HK-2 (cell line): Measurements from ENCODE around the gene LRRC31.

Source experiments
- DNase-seq: peaks from one replicate; pipeline ENCODE4 v3.0.0-alpha.2; 2018; ENCODE audit not compliant: unreplicated experiment

Gene LRRC31

GRCh38 chr3:169869484-169870220 lies at the start of gene LRRC31:
TSS of gene LRRC31 (minus strand) at chr3:169869935. CDS start at chr3:169869807, 128 bp downstream.
- no peak for DNase-seq

DNA sequence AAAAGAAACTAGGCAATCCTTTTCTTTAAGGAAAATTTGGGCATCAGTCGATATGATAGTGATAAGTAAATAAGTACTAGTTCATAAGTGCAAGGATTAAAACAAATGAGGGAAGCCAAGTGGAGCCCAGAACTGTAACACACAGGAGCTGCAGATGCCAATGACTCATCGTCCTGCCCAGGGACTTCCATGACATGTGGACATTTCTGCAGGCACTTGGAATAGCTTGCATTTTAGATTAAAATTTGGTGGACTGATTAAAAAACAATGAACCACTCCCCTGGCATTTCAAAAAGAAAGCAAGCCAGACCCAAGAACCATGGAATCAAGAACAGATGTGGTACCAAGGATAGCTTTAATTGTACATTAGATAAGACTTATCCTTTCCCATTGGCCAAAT lies 44.6 kb upstream of the LRRC31 start:
- DNase-seq: no peak

DNA sequence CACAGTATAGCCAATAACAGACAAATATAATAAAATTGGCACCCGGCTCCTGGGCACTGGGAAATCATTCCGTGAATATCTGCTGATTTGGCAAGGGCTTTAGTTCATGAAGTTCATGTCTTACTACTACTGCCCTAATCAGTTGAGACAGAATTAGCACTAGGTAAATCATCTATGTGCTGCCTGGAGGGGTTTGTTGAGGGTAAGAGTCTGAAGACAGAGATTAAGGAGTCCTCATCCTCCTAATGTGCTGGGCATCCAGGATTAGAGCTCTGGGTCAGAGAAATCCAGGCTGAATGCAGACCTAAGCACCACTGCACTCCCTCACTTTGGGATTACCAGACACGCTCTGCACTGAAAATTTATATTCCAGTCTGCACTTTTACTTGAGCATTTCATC lies 43.6 kb upstream of the LRRC31 start:
- DNase-seq: no peak

GRCh38 chr3:169911272-169911671 lies 41.5 kb upstream of the LRRC31 start, which contains the start of gene SAMD7:
TSS of gene SAMD7 (plus strand) at chr3:169911572. CDS start at chr3:169919499, 7,927 bp downstream.
- DNase-seq: no peak

DNA sequence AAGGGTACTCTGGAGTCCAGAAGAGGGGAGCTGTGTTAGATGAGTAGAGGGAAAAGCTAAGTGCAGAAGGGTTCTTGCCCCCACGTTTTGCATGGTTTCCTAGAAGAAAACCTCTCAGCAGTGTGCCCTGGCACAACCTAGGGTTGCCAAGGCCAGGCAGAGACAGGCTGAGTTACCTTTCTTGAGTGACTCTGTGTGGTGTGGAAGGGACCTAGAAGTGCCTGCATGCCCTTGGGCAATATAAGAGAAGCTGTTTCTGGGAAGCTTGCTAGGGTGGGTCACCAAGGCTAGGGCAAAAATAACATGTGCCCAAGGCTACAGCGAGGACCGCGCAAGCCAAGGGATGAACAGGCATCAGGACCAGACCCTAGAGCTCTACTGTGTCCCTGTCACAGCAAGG lies 38.2 kb upstream of the LRRC31 start:
- no peak for DNase-seq

DNA sequence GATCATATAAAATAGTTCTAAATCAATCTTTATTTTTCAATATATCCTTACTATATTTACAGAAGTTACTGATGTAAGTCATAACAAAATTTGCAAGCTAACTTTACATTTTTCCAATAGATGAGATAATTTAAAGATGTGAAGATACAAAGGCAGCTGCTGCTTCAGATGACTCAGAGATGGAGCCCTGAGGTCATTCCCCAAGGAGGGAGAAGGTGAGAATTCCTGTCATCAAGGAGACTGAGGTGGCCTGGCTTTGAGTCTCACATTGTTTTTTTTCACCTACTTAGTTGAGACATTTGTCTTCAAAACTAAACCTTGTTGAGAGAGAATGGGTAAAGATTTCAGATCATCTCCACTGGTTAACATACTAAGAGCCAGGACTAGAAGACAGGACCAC lies 37.7 kb upstream of the LRRC31 start:
- no peak for DNase-seq

DNA sequence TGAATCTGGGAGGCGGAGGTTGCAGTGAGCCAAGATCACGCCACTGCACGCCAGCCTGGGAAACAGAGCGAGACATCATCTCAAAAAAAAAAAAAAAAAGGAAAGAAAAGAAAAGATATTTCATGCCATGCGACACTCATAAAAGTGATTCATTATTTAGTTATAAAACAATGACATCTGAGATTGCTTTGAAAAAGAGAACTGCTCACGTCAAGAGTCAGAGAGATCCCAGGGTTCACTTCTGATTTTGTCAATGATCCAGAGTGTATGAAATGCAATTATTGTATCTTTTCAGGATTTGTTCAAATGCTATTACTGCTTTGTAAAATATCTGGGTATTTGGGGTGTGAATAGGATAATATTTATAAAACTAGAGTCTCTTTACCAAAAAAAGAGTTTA lies 35.7 kb upstream of the LRRC31 start:
- no peak for DNase-seq

GRCh38 chr3:169901453-169901852 lies 31.7 kb upstream of the LRRC31 start:
- DNase-seq: no peak

- no peak for DNase-seq
These were observed 27.5 kb upstream of the LRRC31 start for GRCh38 chr3:169897284-169897683.

DNA sequence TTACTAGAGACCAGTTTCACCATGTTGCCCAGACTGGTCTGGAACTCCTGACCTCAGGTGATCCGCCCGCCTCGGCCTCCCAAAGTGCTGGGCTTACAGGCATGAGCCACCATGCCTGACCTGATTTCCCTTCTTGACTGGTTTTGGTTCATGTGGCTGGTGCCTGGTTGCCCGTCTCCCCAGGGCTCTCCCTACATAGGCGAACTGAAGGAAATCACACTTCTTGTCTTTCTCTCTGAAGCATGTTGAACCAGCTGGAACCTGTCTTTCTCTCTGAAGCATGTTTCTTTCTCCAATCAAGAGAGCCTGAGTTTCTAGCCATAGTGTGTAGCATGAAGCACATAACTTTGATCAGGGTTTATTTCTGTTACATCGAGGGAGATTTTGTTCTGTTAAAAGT lies 25.3 kb upstream of the LRRC31 start:
- DNase-seq: no peak

DNA sequence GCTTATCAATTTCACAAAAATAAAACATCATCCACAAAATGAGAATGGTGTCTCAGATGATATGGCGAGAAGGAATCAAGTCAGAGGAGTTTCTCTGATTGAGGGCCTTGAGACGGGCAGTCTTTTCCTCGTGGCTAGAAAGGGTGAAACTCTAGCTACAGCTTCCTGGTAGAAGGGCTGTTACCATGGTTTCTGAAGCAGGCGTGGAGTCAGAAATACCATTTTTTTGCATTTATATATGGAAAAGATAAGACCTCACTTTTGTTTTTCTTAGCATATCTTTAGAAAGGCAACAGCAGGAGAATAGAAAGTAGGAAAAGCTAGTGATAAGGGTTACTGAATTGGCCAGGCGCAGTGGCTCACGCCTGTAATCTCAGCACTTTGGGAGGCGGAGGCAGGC lies 24.4 kb upstream of the LRRC31 start:
- no peak for DNase-seq

- DNase-seq: no peak
These were observed 22.2 kb upstream of the LRRC31 start for GRCh38 chr3:169891886-169892285.

- DNase-seq: no peak
These were observed 16.9 kb upstream of the LRRC31 start for GRCh38 chr3:169886671-169887070.

DNA sequence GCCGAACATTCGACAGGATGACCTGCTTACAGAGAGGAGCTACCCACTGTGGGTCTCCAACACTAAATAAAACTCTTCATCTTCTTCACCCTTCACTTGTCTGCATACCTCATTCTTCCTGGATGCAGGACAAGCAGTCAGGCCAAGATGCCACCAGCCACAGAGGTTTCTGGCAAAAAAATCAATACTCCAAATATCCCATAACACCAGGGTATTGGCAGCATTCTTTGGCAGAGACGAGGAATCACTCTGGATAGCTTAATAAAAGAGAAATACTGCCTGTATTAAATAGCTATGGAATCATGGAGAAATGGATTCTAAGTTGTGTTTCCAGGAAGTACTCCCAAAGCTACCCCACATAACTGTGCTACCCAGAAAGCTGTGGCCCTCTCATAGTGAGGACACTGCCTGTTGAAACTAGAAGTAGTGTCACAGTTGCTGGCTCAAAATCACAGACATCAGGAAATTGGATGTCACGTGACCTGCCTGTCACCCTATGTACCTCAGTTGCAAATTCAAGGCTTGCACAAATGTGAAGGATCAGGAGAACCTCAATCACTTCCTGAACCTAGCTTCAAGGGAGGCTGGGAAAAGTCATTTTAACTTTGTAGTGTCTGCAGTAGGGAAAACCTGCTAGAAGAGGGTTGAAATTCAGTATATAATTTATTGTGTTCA lies 11.0 kb upstream of the LRRC31 start:
- DNase-seq: no peak

- no peak for DNase-seq
These were observed 10.3 kb upstream of the LRRC31 start for GRCh38 chr3:169879845-169880575.

DNA sequence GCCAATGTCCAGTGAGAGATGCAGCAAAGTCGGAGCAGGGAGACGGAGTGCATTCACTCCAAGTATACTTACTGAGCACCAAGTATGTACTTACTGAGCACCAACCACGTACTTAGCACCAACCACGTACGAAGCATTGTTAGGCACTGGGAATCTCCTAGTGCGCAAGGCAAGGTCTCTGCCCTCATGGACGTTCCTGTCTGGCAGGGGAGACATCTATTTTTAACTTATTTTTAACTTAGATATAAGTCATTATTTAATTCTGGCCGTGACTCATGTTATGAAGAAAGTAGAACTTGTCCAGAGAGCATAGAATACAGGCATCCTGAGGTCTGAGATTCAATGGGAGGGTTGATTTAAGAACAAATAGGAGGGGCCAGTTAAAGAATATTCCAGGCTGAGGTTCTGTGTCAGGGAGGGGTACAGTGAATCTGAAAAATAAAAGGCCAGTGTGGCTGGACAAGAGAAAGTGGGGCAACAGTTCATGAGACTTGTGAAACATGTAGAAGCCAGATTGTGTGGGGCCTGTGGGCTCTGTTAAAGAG lies 9.3 kb upstream of the LRRC31 start:
- DNase-seq: no peak

DNA sequence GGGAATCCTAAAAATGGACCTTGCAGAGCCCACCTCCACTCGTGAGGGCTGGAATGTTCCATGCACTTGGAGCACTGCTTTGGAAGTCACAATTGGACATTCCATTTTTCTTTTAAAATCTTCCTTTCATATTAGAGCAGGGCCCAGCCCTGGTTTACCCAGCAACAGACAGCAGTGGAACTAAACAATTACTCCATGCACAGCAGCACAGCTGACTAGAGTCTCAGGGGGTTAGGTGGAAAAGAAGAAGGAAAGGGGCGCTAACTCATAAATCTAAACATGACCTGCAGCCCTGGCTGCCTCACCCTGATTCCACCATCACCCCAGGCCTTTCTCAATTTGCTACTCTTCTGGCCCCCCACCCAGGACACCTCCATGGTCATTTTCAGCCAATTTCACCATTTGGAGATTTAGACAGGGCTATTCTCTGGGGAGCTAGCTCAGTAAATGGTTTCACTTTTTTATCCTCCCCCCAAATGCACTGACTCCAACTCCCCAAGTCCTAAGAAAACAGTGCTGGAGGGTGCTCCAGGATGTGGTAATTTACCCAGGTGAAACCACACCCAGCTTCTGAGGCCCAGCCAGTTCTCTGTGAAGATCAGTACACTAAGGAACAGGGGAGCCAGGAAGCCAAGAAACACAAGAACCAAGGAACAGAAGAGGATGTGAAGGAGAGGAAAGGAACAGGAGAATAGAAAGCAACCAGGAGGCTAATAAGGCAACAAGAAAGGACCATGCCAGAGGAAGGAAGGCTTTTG lies 1.6 kb upstream of the LRRC31 start:
- DNase-seq: no peak

DNA sequence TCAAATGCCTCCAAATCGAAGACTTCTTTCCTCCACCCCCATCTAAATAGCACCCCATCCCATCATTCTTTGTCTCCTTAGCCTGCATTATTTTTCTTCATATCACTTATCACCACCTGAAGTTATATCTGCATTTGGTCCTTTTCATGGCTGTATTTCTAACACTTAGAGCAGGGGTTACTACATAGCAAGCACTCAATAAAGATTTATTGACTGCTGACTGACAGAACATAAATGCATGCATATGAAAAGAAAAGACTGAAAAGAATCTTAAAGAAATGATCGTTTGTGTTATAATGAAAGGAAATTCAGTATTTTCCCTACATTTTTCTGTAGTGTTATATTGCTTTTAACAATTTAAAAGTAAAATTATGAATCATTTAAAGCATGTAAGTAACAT lies 1.4 kb downstream of the LRRC31 start:
- no peak for DNase-seq

DNA sequence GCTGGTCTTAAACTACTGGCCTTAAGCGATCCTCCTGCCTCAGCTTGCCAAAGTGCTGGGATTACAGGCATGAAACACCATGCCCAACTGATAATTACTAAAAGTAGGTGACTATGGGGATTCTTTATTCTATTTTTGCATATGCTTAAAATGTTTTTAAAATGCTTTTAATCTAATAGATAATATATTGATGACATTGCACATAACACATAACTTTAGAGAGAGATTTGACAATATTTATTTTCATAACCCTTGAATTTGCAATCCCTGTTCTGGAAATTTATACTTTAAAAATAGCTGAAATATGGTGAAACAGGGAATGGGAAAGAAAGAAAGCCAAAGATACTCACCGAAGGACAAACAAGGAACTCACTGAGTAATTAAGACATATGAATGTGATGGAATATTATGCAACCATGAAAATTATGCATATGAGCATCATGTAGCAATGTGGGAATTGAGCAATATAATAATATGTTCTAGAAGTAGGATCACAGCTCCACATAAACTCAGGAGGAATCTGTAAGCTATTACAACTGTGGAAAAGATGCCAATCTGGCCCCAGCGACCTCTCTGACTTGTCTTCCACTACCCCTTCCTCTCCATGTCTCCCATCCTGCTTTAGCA lies 2.0 kb downstream of the LRRC31 start:
- DNase-seq: no peak

- DNase-seq: no peak
These were observed 4.5 kb downstream of the LRRC31 start for GRCh38 chr3:169865176-169865767.

DNA sequence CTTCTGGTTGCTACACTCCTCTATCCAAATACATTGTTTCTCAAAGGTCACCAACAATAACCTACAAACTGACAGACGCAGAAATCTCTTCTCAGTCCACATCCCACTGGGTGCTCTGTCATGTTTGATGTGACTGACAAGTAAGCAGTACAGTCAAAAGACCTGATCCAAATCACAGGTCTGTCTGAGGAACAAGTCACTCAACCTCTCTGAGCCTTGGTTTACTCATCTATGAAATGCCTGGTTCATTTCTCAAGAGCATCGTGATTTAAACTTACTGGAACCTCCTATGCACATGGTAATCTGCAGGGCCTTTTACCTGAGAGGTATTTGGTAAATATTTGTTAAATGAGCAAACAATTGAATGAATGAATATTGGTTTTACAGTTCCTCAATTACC lies 5.5 kb downstream of the LRRC31 start:
- DNase-seq: no peak
